Activated CD4-positive, alpha-beta T cell treated with anti-CD3 and anti-CD28 coated beads, Interleukin-2, amount 50 U/mL, for 1 hour (primary cell): Measurements from ENCODE around the gene BNC2.

Experiments used
- DNase-seq: peaks from one replicate; pipeline ENCODE4 v3.0.0-alpha.2; 2020

BNC2 gene

GRCh38 chr9:16811987-16812685 is 58.3 kb downstream of the BNC2 start:
- no peak for DNase-seq

GRCh38 chr9:16809912-16810610 is 60.4 kb downstream of the BNC2 start:
- no peak for DNase-seq

- no peak for DNase-seq
Measured at GRCh38 chr9:16806674-16807073, 63.8 kb downstream of the BNC2 start.

- DNase-seq = no peak
Measured at GRCh38 chr9:16803648-16804047, 66.8 kb downstream of the BNC2 start.

- no peak for DNase-seq
Measured at GRCh38 chr9:16801871-16802466, 68.5 kb downstream of the BNC2 start.

GRCh38 chr9:16796304-16796825 is 74.1 kb downstream of the BNC2 start:
- DNase-seq = no peak

GRCh38 chr9:16794871-16795639 is 75.4 kb downstream of the BNC2 start:
- no peak for DNase-seq

- DNase-seq = no peak
Measured at GRCh38 chr9:16794103-16794502, 76.4 kb downstream of the BNC2 start.

- no peak for DNase-seq
Measured at GRCh38 chr9:16787724-16788123, 82.7 kb downstream of the BNC2 start.

- DNase-seq = no peak
Measured at GRCh38 chr9:16784002-16784401, 86.5 kb downstream of the BNC2 start.

GRCh38 chr9:16782490-16782889 is 88.0 kb downstream of the BNC2 start:
- no peak for DNase-seq

GRCh38 chr9:16775330-16775729 is 95.1 kb downstream of the BNC2 start:
- DNase-seq = no peak

GRCh38 chr9:16773617-16774016 is 96.9 kb downstream of the BNC2 start:
- DNase-seq = no peak

GRCh38 chr9:16773116-16773515 is 97.4 kb downstream of the BNC2 start:
- no peak for DNase-seq

GRCh38 chr9:16771356-16771755 is 99.1 kb downstream of the BNC2 start:
- DNase-seq = no peak

GRCh38 chr9:16769291-16769690 is 101.2 kb downstream of the BNC2 start:
- no peak for DNase-seq

GRCh38 chr9:16768816-16769215 is 101.7 kb downstream of the BNC2 start:
- no peak for DNase-seq

GRCh38 chr9:16767366-16767765 is 103.1 kb downstream of the BNC2 start:
- DNase-seq = no peak

GRCh38 chr9:16763946-16764345 is 106.5 kb downstream of the BNC2 start:
- no peak for DNase-seq

- no peak for DNase-seq
Measured at GRCh38 chr9:16755467-16756160, 114.9 kb downstream of the BNC2 start.

- no peak for DNase-seq
Measured at GRCh38 chr9:16754662-16755061, 115.8 kb downstream of the BNC2 start.

GRCh38 chr9:16753256-16753655 is 117.2 kb downstream of the BNC2 start:
- no peak for DNase-seq

- DNase-seq = no peak
Measured at GRCh38 chr9:16752601-16753000, 117.9 kb downstream of the BNC2 start.
